ENCODE data around the gene FAM200C. TPM values are rescaled to one million over a fixed set of nuclear protein-coding genes. Genes with fewer than 3 reads are reported as not detected.
A peak's percentile ranks its signal among the peaks of the same experiment; 100 is the strongest.

Gene FAM200C
- total and polyA plus RNA-seq, 2 of the 13 experiments (the other 11 are each of a cell fraction or from before 2014, with no cell fraction given), result 3.2 to 4.7 TPM

GRCh38 chr5:160439205-160439600 is 39.3 kb upstream of the FAM200C start (continued):
- no peak for TF ChIP-seq GMEB2 (CRISPR knock-in tag; IDR thresholded peaks at IDR 0.05; ENCODE audit: low read depth)
- no peak for TF ChIP-seq ONECUT2 (CRISPR knock-in tag; IDR thresholded peaks at IDR 0.05)
- TF ChIP-seq BORCS8-MEF2B (CRISPR knock-in tag; IDR thresholded peaks at IDR 0.05), result 0 out of 2 replicates have a peak, but pooled peaks have one; percentile 18
- TF ChIP-seq FOXA3 (CRISPR knock-in tag; IDR thresholded peaks at IDR 0.05), result no peak
- no peak for TF ChIP-seq KLF12 (CRISPR knock-in tag; IDR thresholded peaks at IDR 0.05; ENCODE audit: borderline replicate concordance)
- no peak for TF ChIP-seq ZNF136 (CRISPR knock-in tag; IDR thresholded peaks at IDR 0.05; ENCODE audit: low read depth)
- TF ChIP-seq KAT8 (CRISPR knock-in tag; IDR thresholded peaks at IDR 0.05), result peak; percentile 54
- TF ChIP-seq ZNF614 (CRISPR knock-in tag; IDR thresholded peaks at IDR 0.05; ENCODE audit: borderline replicate concordance), result no peak
- no peak for TF ChIP-seq SOX13 (IDR thresholded peaks at IDR 0.05)
- peak in 1 of 2 experiments; percentile 47; a peak in 2 of 4 replicates for TF ChIP-seq SOX13 (CRISPR knock-in tag; conservative IDR thresholded peaks at IDR 0.05 in 1 of 2, IDR thresholded peaks at IDR 0.05 in 1 of 2)
- TF ChIP-seq SALL1 (CRISPR knock-in tag; IDR thresholded peaks at IDR 0.05), result peak; percentile 54
- TF ChIP-seq ZNF12 (CRISPR knock-in tag; IDR thresholded peaks at IDR 0.05), result no peak
- no peak for TF ChIP-seq SNAPC4 (CRISPR knock-in tag; IDR thresholded peaks at IDR 0.05)
- no peak for TF ChIP-seq NR3C1 (CRISPR knock-in tag; IDR thresholded peaks at IDR 0.05)
- TF ChIP-seq, protein P1, sequence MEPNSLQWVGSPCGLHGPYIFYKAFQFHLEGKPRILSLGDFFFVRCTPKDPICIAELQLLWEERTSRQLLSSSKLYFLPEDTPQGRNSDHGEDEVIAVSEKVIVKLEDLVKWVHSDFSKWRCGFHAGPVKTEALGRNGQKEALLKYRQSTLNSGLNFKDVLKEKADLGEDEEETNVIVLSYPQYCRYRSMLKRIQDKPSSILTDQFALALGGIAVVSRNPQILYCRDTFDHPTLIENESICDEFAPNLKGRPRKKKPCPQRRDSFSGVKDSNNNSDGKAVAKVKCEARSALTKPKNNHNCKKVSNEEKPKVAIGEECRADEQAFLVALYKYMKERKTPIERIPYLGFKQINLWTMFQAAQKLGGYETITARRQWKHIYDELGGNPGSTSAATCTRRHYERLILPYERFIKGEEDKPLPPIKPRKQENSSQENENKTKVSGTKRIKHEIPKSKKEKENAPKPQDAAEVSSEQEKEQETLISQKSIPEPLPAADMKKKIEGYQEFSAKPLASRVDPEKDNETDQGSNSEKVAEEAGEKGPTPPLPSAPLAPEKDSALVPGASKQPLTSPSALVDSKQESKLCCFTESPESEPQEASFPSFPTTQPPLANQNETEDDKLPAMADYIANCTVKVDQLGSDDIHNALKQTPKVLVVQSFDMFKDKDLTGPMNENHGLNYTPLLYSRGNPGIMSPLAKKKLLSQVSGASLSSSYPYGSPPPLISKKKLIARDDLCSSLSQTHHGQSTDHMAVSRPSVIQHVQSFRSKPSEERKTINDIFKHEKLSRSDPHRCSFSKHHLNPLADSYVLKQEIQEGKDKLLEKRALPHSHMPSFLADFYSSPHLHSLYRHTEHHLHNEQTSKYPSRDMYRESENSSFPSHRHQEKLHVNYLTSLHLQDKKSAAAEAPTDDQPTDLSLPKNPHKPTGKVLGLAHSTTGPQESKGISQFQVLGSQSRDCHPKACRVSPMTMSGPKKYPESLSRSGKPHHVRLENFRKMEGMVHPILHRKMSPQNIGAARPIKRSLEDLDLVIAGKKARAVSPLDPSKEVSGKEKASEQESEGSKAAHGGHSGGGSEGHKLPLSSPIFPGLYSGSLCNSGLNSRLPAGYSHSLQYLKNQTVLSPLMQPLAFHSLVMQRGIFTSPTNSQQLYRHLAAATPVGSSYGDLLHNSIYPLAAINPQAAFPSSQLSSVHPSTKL (CRISPR knock-in tag; IDR thresholded peaks at IDR 0.05), result peak; percentile 64; the same call in 1 of the 2 replicates
- TF ChIP-seq ZNF605 (CRISPR knock-in tag; IDR thresholded peaks at IDR 0.05), result peak; percentile 65
- TF ChIP-seq ZNF260 (CRISPR knock-in tag; IDR thresholded peaks at IDR 0.05; ENCODE audit: borderline replicate concordance, low read depth), result no peak
- TF ChIP-seq ZNF235 (CRISPR knock-in tag; IDR thresholded peaks at IDR 0.05; ENCODE audit: borderline replicate concordance), result no peak

Data from HepG2 (cell line).